Measurements from ENCODE around the gene C2orf81. TPM values are rescaled to one million over a fixed set of nuclear protein-coding genes. Genes with fewer than 3 reads are reported as not detected.
A peak's percentile ranks its signal among the peaks of the same experiment; 100 is the strongest.

The C2orf81 gene
- total RNA-seq, 1 donor from 2014 or later: 10.3 TPM

DNA sequence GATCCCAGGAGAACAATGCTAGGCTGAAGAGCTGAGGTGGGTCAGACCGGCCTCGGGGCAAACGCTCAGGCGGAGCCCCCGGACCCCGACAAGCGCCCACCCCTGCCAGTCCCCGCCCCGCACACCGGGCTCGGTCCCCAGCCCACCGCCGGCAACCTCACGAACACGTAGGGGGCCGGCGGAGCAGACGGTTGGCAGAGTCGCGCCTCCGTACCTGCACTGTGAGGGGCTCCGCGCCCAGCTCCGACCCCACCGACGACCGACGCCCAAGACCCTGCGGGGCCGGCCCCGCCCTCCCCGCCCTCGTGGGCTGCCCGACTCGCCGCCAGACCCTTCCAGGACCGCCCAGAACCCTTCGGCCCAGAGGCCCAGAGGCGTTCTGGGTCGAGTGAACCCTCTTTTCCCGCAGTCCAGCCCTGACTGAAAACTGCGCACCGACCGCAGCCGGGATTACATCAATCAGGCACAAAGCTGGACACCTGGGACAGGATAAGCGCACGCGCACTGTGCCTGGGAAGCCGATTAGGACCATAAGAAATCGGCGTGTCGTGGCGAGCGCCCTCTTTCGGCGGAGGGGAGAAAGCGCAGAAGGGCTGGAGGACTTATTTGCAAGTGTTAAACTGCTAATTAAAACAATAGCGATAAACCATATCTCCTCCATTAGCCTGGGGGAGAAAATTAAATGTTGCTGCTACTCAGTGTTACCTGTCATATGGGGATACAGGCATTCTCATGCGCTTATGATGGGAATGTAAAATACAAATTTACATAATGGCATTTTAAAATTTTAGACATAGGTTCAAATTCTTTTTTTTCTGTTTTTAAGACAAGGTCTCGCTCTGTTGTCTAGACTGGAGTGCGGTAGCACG, 29.6 kb downstream of the C2orf81 start:
- peak; percentile 55 to 93 for DNase-seq (ENCODE audit: low spot score in 2 of 2)
- Histone ChIP-seq H3K27ac (peak overlapping the region; percentile 84 to 89), H3K36me3 (no peaks in the 10 kb centered on the region), H3K27me3 (no peaks in the 10 kb centered on the region), H3K4me3 (peak overlapping the region; percentile 92 to 94), H3K9me3 (no peaks in the 10 kb centered on the region), H3K4me1 (peaks cover 13 to 21% of the 10 kb centered on the region in 2 donors)
- intact Hi-C loops (cut with DNase I): loop anchor here (1.0 to 2.0 kb wide), 2 partner anchors 17 to 390 kb away; no protein-coding TSS in a partner anchor
- peak; percentile 88 to 97 (median 94) for TF ChIP-seq CTCF (IDR thresholded peaks at IDR 0.05)

DNA sequence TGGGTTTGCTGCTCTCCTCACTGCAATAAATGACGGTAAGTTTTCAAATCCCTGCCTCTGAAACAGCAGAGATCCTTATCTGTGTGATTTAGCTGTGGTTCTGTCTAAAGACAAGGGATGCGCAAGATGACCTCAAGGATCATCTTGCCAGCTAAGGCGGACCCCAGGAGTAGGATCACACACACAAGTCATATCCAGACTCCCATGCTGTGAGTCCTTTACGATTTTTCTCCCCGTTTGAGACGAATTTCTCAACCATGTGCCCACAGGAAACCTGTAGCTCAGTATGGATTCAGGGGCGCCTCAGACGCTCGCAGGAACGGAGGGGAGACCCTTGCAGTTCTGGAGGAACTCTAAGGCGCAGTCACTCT, 30.2 kb downstream of the C2orf81 start:
- H3K27me3 ChIP-seq: no peaks in the 10 kb centered on the region
- intact Hi-C loops (cut with DNase I): loop anchor here (2.0 kb wide), 1 partner anchor 16 kb away; no protein-coding TSS in a partner anchor
- no peak for TF ChIP-seq CTCF (IDR thresholded peaks at IDR 0.05)
- H3K9me3 ChIP-seq: no peaks in the 10 kb centered on the region
- H3K4me3 ChIP-seq: peak overlapping the region; percentile 92 to 94
- H3K4me1 ChIP-seq: peaks cover 13 to 21% of the 10 kb centered on the region in 2 donors
- DNase-seq (ENCODE audit: low spot score in 2 of 2): no peak
- H3K27ac ChIP-seq: peak overlapping the region; percentile 84 to 89
- H3K36me3 ChIP-seq: no peaks in the 10 kb centered on the region

DNA sequence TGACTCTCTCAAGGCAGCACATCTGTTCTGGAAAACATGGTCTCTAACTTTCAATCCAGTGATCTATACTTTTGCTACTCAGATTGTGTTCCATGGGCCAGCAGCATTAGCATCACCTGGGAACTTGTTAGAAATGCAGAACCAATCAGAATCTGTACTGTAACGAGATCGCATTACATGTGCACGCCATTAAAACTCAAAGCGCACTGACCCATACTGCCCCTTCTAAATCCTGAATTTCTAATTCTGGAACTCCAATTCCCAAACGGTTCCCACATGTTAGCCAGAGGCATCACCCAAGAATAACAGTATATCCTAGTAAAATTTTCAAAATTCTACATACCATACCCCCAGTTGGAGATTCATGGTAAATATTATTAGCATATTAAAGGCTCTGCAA, 30.8 kb downstream of the C2orf81 start:
- intact Hi-C loops (cut with DNase I): loop anchor here (2.0 kb wide), 1 partner anchor 16 kb away; no protein-coding TSS in a partner anchor
- Histone ChIP-seq H3K9me3 (no peaks in the 10 kb centered on the region), H3K36me3 (no peaks in the 10 kb centered on the region), H3K27ac (no peak overlapping the region), H3K4me1 (peaks cover 13 to 21% of the 10 kb centered on the region in 2 donors), H3K27me3 (no peaks in the 10 kb centered on the region), H3K4me3 (peak overlapping the region; percentile 92 to 94)
- DNase-seq (ENCODE audit: low spot score in 2 of 2): no peak
- no peak for TF ChIP-seq CTCF (IDR thresholded peaks at IDR 0.05)

GRCh38 chr2:74387346-74387745, 34.1 kb downstream of the C2orf81 start:
- Histone ChIP-seq H3K27me3 (no peaks in the 10 kb centered on the region), H3K4me1 (peaks cover 14 to 31% of the 10 kb centered on the region in 2 donors), H3K9me3 (no peaks in the 10 kb centered on the region), H3K4me3 (no peak overlapping the region), H3K36me3 (no peaks in the 10 kb centered on the region), H3K27ac (peak overlapping the region; percentile 10 to 48)
- intact Hi-C loops (cut with DNase I): no loop called here
- peak in 1 of 2 donors; percentile 18 for DNase-seq (ENCODE audit: low spot score in 2 of 2)
- TF ChIP-seq CTCF (IDR thresholded peaks at IDR 0.05): no peak

- intact Hi-C loops (cut with DNase I): no loop called here
- H3K4me3 ChIP-seq: no peak overlapping the region
- no peaks in the 10 kb centered on the region for H3K9me3 ChIP-seq
- peaks cover 18 to 41% of the 10 kb centered on the region in 2 donors for H3K4me1 ChIP-seq
- H3K27me3 ChIP-seq: no peaks in the 10 kb centered on the region
- H3K36me3 ChIP-seq: no peaks in the 10 kb centered on the region
- no peak for TF ChIP-seq CTCF (IDR thresholded peaks at IDR 0.05)
- H3K27ac ChIP-seq: peak overlapping the region in 1 of 2 donors; percentile 71
- DNase-seq (ENCODE audit: low spot score in 2 of 2): peak in 1 of 2 donors; percentile 60
Measured at GRCh38 chr2:74385396-74385795, 36.0 kb downstream of the C2orf81 start.

Data from ascending aorta (tissue), 2 donors.